Measurements from ENCODE around the gene MIF4GD.
"Not testable (repeated sequence)": the region's sequence is repeated elsewhere in the genome, so short reads cannot be mapped to it uniquely, and the experiment has no call there.

Gene MIF4GD

DNA sequence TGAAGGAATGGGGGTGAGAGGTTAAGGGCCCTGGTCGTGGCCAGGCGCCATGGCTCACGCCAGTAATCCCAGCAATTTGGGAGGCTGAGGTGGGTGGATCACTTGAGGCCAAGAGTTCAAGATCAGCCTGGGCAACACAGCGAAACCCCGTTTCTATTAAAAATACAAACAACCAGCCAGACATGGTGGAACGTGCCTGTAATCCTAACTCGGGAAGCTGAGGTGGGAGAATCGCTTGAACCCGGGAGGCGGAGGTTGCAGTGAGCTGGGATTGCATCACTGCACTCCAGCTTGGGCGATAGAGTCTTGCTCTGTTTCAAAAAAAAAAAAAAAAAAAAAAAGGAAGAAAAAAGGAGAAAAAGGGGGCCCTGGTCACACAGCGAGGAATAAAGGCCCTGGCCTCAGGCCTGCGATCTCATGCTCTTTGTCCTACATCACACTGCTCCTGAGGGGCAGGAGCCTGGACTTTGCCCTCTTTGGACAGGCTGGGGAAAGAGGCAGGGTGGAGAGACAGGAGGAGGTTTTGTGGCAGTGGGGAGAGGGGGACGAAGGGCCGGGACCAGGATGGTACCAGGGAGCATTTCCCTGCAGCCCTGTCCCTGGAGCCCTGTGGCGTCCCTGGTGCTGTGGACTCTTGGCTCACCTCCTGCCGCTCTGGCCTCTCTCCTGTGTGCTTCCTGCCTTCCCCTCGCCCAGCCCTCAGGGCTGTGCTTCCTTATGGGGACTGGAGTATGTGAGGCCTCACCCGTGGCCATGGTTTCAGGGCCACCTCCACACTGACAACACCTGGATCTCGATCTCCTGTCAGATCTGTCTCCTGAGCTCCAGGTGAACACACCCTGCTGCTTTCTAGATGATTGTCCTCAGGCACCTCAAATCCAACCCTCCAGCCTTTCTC lies 38.0 kb upstream of the MIF4GD start:
- Histone ChIP-seq H3K36me3 (peaks cover 3% of the 10 kb centered on the region; the same call in 1 of the 2 replicates), H3K27ac (no peak overlapping the region), H3K4me2 (no peak overlapping the region), H3K27me3 (no peaks in the 10 kb centered on the region), H3K4me3 (no peak overlapping the region), H3K4me1 (peaks cover 44% of the 10 kb centered on the region), H4K20me1 (no peaks in the 10 kb centered on the region), H3K9ac (no peak overlapping the region), H3K9me3 (no peaks in the 10 kb centered on the region)
- no peak for TF ChIP-seq Cebpa-rat (IDR thresholded peaks at IDR 0.05)

DNA sequence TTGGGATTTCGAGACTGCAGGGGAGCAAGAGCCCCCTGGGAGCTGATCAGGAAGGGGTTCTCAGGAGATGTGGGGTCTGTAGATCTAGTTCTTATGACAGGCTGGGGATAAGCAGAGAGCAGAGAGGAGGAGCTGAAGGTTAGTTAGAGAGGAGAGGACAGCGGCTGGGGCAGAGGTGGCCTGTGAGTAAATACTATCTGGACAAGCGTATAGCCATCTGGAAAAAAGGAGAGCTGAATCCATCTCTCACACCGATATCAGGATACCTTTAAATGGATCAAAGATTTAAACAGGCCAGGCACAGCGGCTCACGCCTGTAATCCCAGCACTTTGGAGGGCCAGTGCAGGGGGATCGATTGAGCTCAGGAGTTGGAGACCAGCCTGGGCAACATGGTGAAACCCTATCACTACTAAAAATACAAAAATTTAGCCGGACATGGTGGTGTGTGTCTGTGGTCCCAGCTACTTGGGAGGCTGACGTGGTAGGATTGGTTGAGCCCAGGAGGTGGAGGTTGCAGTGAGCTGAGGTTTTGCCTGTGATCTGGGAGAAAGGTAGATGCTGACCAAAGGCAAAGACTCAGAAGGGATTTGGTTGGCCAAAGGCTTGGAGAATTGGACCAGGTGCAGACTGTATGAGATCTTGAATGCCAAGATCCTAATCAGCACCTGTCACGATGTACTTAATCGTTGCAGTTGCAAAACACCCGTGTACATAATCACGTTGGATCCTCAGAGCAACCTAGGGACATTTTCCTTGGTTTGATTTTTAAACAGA lies 37.1 kb upstream of the MIF4GD start:
- Histone ChIP-seq H4K20me1 (no peaks in the 10 kb centered on the region), H3K36me3 (peaks cover 9% of the 10 kb centered on the region; the same call in 1 of the 2 replicates), H3K4me2 (peak overlapping the region; percentile 32; the same call in 1 of the 2 replicates), H3K4me3 (no peak overlapping the region), H3K9me3 (no peaks in the 10 kb centered on the region), H3K27ac (0 out of 2 replicates have a peak overlapping the region, but pooled peaks have one; percentile 22), H3K27me3 (no peaks in the 10 kb centered on the region), H3K4me1 (peaks cover 43% of the 10 kb centered on the region), H3K9ac (no peak overlapping the region)
- TF ChIP-seq Cebpa-rat (IDR thresholded peaks at IDR 0.05): no peak

DNA sequence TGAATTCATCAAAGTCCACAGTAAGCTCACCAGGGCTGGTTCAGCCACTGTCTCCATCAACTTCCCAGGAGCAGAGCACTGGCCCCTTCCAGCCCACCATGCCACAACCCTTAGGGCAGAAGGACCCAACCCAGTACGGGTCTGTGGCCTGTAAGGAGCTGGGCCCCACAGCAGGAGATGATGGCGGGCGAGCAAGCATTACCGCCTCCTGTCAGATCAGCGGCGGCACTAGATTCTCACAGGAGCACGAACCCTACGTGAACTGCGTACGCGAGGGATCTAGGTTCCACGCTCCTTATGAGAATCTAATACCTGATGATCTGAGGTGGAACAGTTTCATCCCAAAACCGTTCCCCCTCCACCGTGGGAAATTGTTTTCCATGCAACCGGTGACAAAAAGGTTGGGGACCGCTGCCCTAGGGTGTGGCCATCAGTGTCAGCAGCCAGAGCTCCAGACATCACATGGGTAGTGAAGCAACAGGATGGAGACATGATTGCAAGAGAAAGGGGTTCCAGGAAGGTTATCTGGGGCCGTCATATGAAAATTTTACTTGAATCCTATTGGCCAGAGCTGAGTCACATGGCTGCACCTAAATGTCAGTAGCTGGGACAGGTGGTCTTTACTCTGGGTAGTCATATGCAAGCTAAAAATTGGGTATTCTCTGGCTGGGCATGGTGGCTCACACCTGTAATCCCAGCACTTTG lies 30.6 kb upstream of the MIF4GD start:
- no peaks in the 10 kb centered on the region for H3K9me3 ChIP-seq
- no peaks in the 10 kb centered on the region for H4K20me1 ChIP-seq
- H3K36me3 ChIP-seq: peaks cover 16% of the 10 kb centered on the region; the same call in 1 of the 2 replicates
- H3K4me3 ChIP-seq: no peak overlapping the region
- H3K4me2 ChIP-seq: no peak overlapping the region
- peaks cover 22% of the 10 kb centered on the region for H3K4me1 ChIP-seq
- no peak for TF ChIP-seq Cebpa-rat (IDR thresholded peaks at IDR 0.05)
- no peak overlapping the region for H3K9ac ChIP-seq
- no peak overlapping the region for H3K27ac ChIP-seq
- H3K27me3 ChIP-seq: no peaks in the 10 kb centered on the region

DNA sequence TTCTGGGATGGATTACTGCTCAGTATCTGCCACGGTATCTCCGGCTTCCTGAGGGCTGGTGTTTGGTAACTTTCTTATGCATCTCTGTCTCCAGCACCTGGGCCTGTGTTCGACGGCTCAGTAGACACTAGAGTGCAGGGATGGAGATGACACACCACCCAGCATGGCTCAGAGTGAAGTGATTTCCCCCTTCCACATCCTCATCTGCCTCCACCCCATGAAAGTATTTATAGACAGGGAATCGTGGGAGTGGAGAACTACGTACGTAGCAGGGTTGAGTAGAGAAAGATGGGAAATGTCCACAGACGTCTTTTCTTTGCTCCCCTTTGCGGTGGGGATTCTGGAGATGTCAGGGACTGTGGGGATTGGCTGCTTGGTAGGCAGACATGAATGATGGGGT lies 30.0 kb upstream of the MIF4GD start:
- no peak overlapping the region for H3K9ac ChIP-seq
- no peak overlapping the region for H3K4me3 ChIP-seq
- peaks cover 16% of the 10 kb centered on the region; the same call in 1 of the 2 replicates for H3K36me3 ChIP-seq
- H3K9me3 ChIP-seq: no peaks in the 10 kb centered on the region
- no peaks in the 10 kb centered on the region for H3K27me3 ChIP-seq
- peaks cover 28% of the 10 kb centered on the region for H3K4me1 ChIP-seq
- TF ChIP-seq Cebpa-rat (IDR thresholded peaks at IDR 0.05): no peak
- H4K20me1 ChIP-seq: no peaks in the 10 kb centered on the region
- H3K27ac ChIP-seq: no peak overlapping the region
- H3K4me2 ChIP-seq: no peak overlapping the region

DNA sequence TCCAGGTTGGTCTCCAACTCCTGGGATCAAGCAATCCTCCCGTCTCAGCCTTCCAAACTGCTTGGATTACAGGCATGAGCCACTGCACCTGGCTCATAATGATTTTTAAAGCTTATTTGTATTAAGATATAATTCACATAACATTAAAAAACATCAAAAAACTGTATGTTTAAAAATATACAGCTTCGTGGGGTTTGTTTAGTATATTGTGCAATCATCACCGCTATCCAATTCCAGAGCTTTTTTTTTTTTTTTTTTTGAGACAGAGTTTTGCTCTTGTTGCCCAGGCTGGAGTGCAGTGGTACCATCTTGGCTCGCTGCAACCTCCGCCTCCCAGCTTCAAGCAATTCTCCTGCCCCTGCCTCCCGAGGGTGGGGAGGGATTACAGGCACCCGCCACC lies 29.2 kb upstream of the MIF4GD start:
- no peaks in the 10 kb centered on the region for H3K27me3 ChIP-seq
- H3K36me3 ChIP-seq: peaks cover 16% of the 10 kb centered on the region; the same call in 1 of the 2 replicates
- no peaks in the 10 kb centered on the region for H4K20me1 ChIP-seq
- H3K27ac ChIP-seq: no peak overlapping the region
- TF ChIP-seq Cebpa-rat (IDR thresholded peaks at IDR 0.05): 0 out of 2 replicates have a peak, but pooled peaks have one; percentile 51
- H3K4me3 ChIP-seq: no peak overlapping the region
- H3K4me1 ChIP-seq: peaks cover 36% of the 10 kb centered on the region
- no peak overlapping the region for H3K4me2 ChIP-seq
- H3K9ac ChIP-seq: no peak overlapping the region
- no peaks in the 10 kb centered on the region for H3K9me3 ChIP-seq

DNA sequence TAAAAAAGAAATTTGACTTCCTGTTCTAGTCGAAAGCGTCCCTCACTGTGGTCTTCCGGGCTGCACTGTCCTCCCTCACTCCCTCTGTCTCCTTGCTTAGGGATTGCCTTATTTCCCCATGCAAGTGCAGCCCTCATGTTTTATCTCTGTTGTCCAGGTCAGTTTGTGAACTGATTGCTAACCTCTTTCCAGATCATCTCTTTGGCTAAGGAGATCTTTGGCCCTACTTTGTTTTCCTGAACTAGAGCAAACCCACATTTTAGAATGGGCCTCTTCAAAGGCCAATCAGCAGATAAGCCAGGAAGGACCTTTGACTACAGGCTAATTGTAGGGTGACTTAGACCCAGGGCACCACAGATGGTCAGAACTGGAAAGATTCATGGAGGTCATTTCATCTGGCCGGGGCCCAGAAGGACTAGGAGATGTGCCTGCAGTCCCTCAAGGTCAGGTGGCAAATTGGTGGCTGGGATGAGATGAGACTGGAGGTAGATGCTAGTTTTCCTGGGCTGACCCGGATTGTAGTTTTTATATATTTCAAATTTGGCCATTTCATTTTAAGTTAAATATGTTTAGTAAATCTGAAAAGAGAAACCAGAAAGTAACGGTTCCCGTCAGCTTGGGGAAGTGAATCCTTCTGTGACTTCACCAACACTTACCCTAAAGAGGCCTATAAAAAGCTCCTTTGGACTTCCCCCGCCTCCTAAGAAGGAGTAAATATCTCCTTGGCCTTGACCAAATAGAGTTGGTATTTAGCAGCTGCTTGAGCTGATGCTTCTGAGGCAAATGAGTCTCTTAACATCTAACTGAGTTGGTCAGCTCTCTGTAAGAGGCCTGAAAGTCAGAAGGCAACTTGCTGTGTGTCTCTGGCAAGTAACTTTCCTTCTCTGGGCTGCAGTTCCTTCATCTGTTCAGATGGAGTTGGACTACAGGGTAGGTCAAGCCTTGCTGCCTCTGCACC lies 24.4 kb upstream of the MIF4GD start:
- Histone ChIP-seq H3K4me1 (peaks cover 43% of the 10 kb centered on the region), H3K4me2 (peak overlapping the region; percentile 80), H3K9ac (0 out of 2 replicates have a peak overlapping the region, but pooled peaks have one; percentile 7), H3K4me3 (no peak overlapping the region), H4K20me1 (no peaks in the 10 kb centered on the region), H3K27me3 (no peaks in the 10 kb centered on the region), H3K36me3 (0 out of 2 replicates have a peak, but pooled peaks cover 4% of the 10 kb centered on the region), H3K9me3 (no peaks in the 10 kb centered on the region), H3K27ac (peak overlapping the region; percentile 62)
- no peak for TF ChIP-seq Cebpa-rat (IDR thresholded peaks at IDR 0.05)

DNA sequence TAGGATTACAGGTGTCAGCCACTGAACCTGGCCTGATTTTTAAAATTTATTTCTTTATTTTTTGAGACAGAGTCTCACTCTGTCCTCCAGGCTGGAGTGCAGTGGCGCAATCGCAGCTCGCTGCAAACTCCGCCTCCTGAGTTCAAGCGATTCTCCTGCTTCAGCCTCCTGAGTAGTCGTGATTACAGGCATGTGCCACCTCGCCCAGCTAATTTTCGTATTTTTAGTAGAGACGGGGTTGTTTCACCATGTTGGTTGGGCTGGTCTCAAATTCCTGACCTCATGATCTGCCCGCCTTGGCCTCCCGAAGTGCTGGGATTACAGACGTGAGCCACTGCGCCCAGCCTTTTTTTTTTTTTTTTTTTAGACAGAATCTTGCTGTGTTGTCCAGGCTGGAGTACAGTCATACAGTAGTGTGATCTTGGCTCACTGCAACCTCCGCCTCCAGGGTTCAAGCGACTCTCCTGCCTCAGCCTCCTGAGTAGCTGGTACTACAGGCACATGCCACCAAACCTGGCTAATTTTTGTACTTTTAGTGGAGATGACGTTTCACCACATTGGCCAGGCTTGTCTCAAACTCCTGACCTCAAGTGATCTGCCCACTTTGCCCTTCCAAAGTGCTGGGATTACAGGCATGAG lies 21.9 kb upstream of the MIF4GD start:
- H4K20me1 ChIP-seq, H3K36me3 ChIP-seq, H3K9ac ChIP-seq, H3K4me3 ChIP-seq, H3K9me3 ChIP-seq, H3K4me2 ChIP-seq, H3K27me3 ChIP-seq, H3K27ac ChIP-seq: not testable (repeated sequence)
- H3K4me1 ChIP-seq: peaks cover 47% of the 10 kb centered on the region

DNA sequence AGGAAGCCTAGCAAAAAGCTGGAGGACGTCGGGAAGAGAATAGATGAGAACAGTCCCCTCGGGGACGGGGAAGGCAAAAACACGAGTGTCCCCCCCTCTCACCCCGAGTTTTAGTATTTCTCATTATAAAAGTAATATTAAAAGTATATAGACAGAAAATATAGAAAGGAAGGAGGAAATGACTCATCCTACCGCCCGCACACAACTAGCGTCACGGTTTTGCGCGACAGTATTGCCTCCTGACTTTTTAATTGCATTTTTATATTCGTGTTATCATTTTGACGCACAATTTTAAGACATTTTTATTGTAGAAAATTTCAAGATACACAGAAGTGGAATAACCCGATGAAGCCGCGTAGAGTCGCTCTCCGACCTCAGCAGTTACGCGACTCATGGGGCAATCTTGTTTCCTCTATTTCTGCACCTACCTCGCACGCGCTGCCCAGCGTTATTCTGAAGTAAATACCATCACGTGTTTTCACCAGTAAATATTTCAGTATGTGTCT lies 18.9 kb upstream of the MIF4GD start:
- no peaks in the 10 kb centered on the region for H4K20me1 ChIP-seq
- H3K36me3 ChIP-seq: peaks cover 24% of the 10 kb centered on the region
- H3K9me3 ChIP-seq: no peaks in the 10 kb centered on the region
- peak overlapping the region; percentile 89 for H3K4me2 ChIP-seq
- H3K27me3 ChIP-seq: no peaks in the 10 kb centered on the region
- TF ChIP-seq Cebpa-rat (IDR thresholded peaks at IDR 0.05): no peak
- peak overlapping the region; percentile 75 for H3K9ac ChIP-seq
- peaks cover 34% of the 10 kb centered on the region for H3K4me1 ChIP-seq
- peak overlapping the region; percentile 85 for H3K4me3 ChIP-seq
- H3K27ac ChIP-seq: peak overlapping the region; percentile 67

Measured in BLaER1 (cell line).